Measurements from ENCODE around the gene STK40. TPM values are rescaled to one million over a fixed set of nuclear protein-coding genes. Genes with fewer than 3 reads are reported as not detected.

STK40 gene
- total RNA-seq, 1 experiment from 2014 or later: 49.6 TPM

- in situ Hi-C loops (cut with HindIII; ENCODE audit: low pct_unique_long_range_greater_than_20kb, low sequenced_read_pairs): no loop called here
- H3K36me3 ChIP-seq (ENCODE audit: control insufficient read depth, insufficient read depth, low read length): peaks cover 11% of the 10 kb centered on the region
- DNase-seq (ENCODE audit: low read depth, low spot score) (no peak), ATAC-seq (no peak)
- H3K27ac ChIP-seq (ENCODE audit: low read length): no peak overlapping the region
- intact Hi-C loops (cut with micrococcal nuclease; ENCODE audit: unreplicated experiment): no loop called here
- ChIA-PET POLR2A (no interaction called here), CTCF (interaction anchor here (0.7 kb wide), 1 partner anchor 8 kb away, joined by 3 read pairs; no protein-coding TSS in a partner anchor)
- H3K9me3 ChIP-seq (ENCODE audit: control insufficient read depth, insufficient read depth, low read depth, low read length): no peaks in the 10 kb centered on the region
- H3K4me1 ChIP-seq (ENCODE audit: control insufficient read depth, insufficient read depth, low read length): peaks cover 22% of the 10 kb centered on the region
- no peak for TF ChIP-seq TCF7L2 (IDR thresholded peaks at IDR 0.05; ENCODE audit: low read depth, low read length)
- TF ChIP-seq SIN3A (IDR thresholded peaks at IDR 0.05; ENCODE audit: borderline replicate concordance, insufficient read depth, low read depth, low read length): no peak
- TF ChIP-seq REST (IDR thresholded peaks at IDR 0.05; ENCODE audit: insufficient read depth in 1 of 2, low read depth in 2 of 2, low read length in 1 of 2): no peak
- TF ChIP-seq CTCF (IDR thresholded peaks at IDR 0.05): no peak
- no peak for TF ChIP-seq POLR2AphosphoS5 (IDR thresholded peaks at IDR 0.05; ENCODE audit: low read depth, low read length)
- BruUV-seq (replicated peaks): no TSS peak
- H3K27me3 ChIP-seq (ENCODE audit: control insufficient read depth, insufficient read depth, low read length): no peaks in the 10 kb centered on the region
- H3K4me3 ChIP-seq (ENCODE audit: low read depth in 2 of 2, low read length in 2 of 2): no peak overlapping the region
These were observed 35.9 kb downstream of the STK40 start for GRCh38 chr1:36349839-36350238.

GRCh38 chr1:36349241-36349671, 36.5 kb downstream of the STK40 start:
- H3K27me3 ChIP-seq (ENCODE audit: control insufficient read depth, insufficient read depth, low read length): no peaks in the 10 kb centered on the region
- H3K9me3 ChIP-seq (ENCODE audit: control insufficient read depth, insufficient read depth, low read depth, low read length): no peaks in the 10 kb centered on the region
- no peak overlapping the region for H3K27ac ChIP-seq (ENCODE audit: low read length)
- in situ Hi-C loops (cut with HindIII; ENCODE audit: low pct_unique_long_range_greater_than_20kb, low sequenced_read_pairs): no loop called here
- peaks cover 22% of the 10 kb centered on the region for H3K4me1 ChIP-seq (ENCODE audit: control insufficient read depth, insufficient read depth, low read length)
- H3K4me3 ChIP-seq (ENCODE audit: low read depth in 2 of 2, low read length in 2 of 2): no peak overlapping the region
- no peak for ATAC-seq
- no peak for DNase-seq (ENCODE audit: low read depth, low spot score)
- ChIA-PET CTCF (no interaction called here), POLR2A (no interaction called here)
- no peak for TF ChIP-seq POLR2AphosphoS5 (IDR thresholded peaks at IDR 0.05; ENCODE audit: low read depth, low read length)
- no peak for TF ChIP-seq REST (IDR thresholded peaks at IDR 0.05; ENCODE audit: insufficient read depth in 1 of 2, low read depth in 2 of 2, low read length in 1 of 2)
- H3K36me3 ChIP-seq (ENCODE audit: control insufficient read depth, insufficient read depth, low read length): peaks cover 9% of the 10 kb centered on the region
- no TSS peak for BruUV-seq (replicated peaks)
- intact Hi-C loops (cut with micrococcal nuclease; ENCODE audit: unreplicated experiment): no loop called here

All from Panc1 (cell line).